SKM-1 (cell line): ENCODE measurements around the gene FAM20A.

Source experiments
- DNase-seq: peaks from one replicate; lab custom pipeline; 2025; ENCODE audit not compliant: unreplicated experiment; lab: John Stamatoyannopoulos, UW

Gene FAM20A

GRCh38 chr17:68600931-68601564, at the start of gene FAM20A:
Gene FAM20A (minus strand): TSS chr17:68601367. CDS start chr17:68600666, 701 bp downstream.
- DNase-seq, result no peak

- DNase-seq, result no peak
These were observed 48.2 kb upstream of the FAM20A start for GRCh38 chr17:68649324-68649723.

GRCh38 chr17:68646626-68647526, 45.7 kb upstream of the FAM20A start:
- no peak for DNase-seq

GRCh38 chr17:68642118-68642412, 40.9 kb upstream of the FAM20A start:
- no peak for DNase-seq

GRCh38 chr17:68641276-68642117, 40.3 kb upstream of the FAM20A start:
- no peak for DNase-seq

GRCh38 chr17:68640242-68640989, 39.2 kb upstream of the FAM20A start:
- no peak for DNase-seq

- no peak for DNase-seq
These were observed 33.2 kb upstream of the FAM20A start for GRCh38 chr17:68634345-68634876.

- no peak for DNase-seq
These were observed 27.4 kb upstream of the FAM20A start for GRCh38 chr17:68628576-68628957.

GRCh38 chr17:68627956-68628575, 26.9 kb upstream of the FAM20A start:
- DNase-seq, result no peak

- DNase-seq, result no peak
These were observed 23.2 kb upstream of the FAM20A start for GRCh38 chr17:68624381-68624780.

GRCh38 chr17:68623811-68624210, 22.6 kb upstream of the FAM20A start:
- DNase-seq, result no peak

- DNase-seq, result no peak
These were observed 21.3 kb upstream of the FAM20A start for GRCh38 chr17:68622423-68622822.

GRCh38 chr17:68621065-68621464, 19.9 kb upstream of the FAM20A start:
- no peak for DNase-seq

GRCh38 chr17:68616334-68616733, 15.2 kb upstream of the FAM20A start:
- no peak for DNase-seq

GRCh38 chr17:68614718-68615117, 13.6 kb upstream of the FAM20A start:
- DNase-seq, result no peak

- DNase-seq, result peak; percentile 16
These were observed 12.7 kb upstream of the FAM20A start for GRCh38 chr17:68613739-68614298.

- DNase-seq, result no peak
These were observed 11.7 kb upstream of the FAM20A start for GRCh38 chr17:68612923-68613292.

GRCh38 chr17:68612209-68612922, 11.2 kb upstream of the FAM20A start:
- DNase-seq, result no peak
